Stimulated activated CD4-positive, alpha-beta T cell treated with anti-CD3 and anti-CD28 coated beads, Interleukin-4, amount 100 ng/mL, for 48 hours (primary cell): Measurements from ENCODE around the gene SCUBE3.
A peak's percentile ranks its signal among the peaks of the same experiment; 100 is the strongest.

Experiments used
- DNase-seq, 2 donors: peaks; one replicate each; pipeline ENCODE4 v3.0.0-alpha.2; 2020; ENCODE audit warnings: low read depth in 2 of 2

SCUBE3 gene

DNA sequence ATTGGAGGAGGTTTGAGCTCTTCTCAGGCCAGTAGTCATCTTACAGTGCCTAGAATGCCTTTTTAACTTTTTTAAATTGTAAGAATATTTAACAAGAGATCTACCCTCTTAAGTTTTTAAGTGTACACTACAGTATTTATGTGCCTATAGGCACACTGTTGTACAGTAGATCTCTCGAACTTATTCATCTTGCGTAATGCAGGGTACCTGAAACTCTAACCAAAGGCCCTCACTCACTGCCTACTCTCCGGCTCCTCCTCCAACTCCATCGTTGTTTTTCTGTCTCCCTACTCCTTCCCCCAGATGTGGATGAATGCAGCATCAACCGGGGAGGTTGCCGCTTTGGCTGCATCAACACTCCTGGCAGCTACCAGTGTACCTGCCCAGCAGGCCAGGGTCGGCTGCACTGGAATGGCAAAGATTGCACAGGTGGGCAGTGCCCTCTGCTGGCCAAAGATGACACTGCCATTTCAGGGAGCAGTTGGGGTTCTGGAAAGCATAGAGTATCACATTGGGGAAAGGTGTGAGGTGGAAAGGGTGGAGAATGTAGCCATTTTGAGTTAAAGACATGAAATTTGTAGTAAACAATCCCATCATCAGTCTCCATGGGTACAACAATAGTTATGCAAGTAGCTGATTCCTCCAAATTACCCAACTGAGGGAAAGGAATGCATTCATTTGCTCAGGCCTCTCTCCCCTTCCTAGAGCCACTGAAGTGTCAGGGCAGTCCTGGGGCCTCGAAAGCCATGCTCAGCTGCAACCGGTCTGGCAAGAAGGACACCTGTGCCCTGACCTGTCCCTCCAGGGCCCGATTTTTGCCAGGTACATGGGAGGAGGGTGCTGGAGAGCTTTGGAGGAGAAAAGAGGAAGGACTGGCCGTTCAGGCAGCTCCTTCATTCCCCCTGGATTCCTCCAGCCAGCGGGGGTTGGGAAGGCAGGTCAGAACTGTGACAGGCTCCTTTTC lies 27.4 kb downstream of the SCUBE3 start:
- DNase-seq: peak; percentile 53 to 80

DNA sequence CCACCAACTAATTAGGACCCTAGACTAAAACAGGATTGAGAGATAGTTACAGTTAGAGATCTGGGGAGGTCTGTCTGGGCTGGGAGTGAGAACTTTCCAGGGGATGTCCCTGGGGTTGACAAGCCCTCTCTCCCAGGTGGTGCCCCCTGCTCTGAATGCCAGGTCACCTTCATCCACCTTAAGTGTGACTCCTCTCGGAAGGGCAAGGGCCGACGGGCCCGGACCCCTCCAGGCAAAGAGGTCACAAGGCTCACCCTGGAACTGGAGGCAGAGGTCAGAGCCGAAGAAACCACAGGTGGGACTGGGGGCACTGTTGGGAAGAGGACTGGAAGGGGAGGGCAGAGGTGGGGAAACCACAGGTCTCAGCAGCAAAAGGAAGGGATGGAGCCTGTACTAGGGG lies 28.7 kb downstream of the SCUBE3 start:
- no peak for DNase-seq

DNA sequence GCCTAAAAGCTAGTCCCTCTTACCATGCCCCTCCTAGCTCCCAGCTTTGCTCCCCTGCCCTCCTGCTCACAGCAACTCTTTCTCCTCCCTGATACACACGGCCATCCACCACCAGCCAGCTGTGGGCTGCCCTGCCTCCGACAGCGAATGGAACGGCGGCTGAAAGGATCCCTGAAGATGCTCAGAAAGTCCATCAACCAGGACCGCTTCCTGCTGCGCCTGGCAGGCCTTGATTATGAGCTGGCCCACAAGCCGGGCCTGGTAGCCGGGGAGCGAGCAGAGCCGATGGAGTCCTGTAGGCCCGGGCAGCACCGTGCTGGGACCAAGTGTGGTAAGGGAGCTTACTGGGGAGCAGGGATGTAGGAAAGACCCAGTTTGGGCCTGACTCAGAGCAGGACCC lies 29.1 kb downstream of the SCUBE3 start:
- DNase-seq: no peak

DNA sequence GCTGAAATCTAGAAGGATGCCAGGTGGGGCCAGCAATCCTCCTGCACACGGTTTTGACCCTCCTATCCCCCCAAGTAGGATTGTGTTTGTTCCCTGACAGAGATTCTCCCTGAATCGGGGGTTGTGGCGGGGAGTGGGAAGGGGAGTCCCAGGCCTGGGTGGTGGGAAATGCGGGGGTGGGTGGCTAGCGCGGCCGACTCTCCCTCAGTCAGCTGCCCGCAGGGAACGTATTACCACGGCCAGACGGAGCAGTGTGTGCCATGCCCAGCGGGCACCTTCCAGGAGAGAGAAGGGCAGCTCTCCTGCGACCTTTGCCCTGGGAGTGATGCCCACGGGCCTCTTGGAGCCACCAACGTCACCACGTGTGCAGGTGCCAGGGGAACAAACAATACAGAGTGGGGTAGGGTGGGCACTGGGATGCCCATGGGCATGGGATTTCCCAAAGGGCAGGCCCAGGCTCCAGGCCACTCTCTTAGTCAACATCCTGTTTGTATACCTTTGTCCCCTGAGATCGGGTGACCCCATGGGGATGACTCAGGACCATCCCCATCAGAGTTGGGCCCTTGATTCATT lies 29.7 kb downstream of the SCUBE3 start:
- no peak for DNase-seq

DNA sequence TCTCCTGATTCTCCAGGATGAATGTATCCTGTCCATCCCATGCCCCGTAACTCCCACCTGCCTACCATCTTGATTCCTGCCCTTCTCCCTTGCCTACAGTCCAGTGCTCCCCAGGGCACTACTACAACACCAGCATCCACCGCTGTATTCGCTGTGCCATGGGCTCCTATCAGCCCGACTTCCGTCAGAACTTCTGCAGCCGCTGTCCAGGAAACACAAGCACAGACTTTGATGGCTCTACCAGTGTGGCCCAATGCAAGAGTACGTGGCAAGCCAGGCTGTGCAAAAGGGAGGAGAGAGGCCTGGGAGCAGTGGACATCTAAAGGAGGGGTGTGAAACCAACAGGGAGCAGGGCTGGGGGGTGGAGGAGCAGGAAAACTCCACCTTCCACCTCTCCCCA lies 30.8 kb downstream of the SCUBE3 start:
- no peak for DNase-seq

DNA sequence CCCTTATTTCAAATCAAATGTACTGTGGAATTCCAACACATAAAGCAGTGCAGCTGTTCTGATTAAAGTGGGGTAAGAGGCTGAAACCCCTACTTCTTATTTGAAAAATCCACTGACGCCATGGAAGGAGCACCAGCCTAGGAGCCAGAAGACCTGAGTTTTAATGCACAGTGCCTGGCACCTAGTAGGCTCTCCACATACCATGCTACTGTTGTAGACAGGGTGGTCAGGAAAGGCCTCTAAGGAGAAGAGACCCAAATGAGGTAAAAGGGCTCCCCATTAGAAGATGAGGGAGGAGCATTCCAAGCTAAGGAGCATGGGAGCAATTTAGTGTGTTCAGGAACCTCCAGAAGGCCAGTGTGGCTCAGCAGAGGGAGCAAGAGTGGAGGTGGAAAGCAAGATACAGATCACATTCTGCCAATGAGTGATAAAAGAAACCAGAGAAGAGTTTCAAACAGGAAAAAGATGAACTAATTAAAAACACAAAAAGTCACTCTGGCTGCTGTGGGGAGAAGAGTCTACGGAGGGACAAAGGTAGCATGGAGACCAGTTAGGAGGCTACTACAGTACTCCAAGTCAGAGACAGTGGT lies 34.0 kb downstream of the SCUBE3 start:
- no peak for DNase-seq

DNA sequence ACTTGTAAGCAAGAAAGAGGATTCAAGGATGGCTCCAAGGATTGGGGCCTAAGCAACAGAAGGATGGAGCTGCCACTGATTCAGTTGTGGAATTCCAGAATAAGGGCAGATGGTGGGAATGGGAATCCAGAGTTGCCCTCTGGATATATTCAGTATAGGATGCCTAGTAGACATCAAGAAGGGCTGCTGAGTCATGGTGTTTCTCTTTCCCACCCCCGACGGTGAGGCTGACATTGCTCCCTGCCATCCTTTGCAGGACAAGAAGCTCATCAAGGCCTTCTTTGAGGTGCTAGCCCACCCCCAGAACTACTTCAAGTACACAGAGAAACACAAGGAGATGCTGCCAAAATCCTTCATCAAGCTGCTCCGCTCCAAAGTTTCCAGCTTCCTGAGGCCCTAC lies 34.5 kb downstream of the SCUBE3 start:
- no peak for DNase-seq

DNA sequence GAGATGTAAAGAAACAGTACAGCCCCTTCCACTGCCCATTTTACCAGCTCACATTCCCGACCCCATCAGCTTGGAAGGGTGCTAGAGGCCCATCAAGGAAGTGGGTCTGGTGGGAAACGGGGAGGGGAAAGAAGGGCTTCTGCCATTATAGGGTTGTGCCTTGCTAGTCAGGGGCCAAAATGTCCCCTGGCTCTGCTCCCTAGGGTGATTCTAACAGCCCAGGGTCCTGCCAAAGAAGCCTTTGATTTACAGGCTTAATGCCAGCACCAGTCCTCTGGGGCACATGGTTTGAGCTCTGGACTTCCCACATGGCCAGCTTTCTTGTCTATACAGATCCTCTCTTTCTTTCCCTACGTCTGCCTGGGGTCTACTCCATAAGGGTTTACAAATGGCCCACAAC lies 35.2 kb downstream of the SCUBE3 start:
- no peak for DNase-seq

DNA sequence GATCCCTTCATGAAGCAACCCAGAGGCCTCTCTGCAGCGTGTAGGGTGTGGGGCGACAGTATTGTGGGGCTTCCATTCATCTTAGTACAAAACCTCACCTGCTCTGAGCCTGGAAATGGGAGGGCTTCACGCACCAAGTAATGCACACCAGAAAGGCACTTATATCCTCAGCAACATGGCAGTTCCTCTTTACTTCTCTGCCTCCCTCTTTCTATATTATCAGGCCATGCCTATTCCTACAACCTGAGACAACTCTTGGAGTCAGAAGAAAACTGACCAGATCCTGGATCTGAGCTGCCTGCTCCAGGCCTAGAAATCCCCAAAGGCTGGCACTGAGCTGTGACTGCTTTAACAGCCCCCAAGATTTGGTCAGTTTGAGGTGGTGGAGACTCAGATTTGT lies 38.2 kb downstream of the SCUBE3 start:
- no peak for DNase-seq

DNA sequence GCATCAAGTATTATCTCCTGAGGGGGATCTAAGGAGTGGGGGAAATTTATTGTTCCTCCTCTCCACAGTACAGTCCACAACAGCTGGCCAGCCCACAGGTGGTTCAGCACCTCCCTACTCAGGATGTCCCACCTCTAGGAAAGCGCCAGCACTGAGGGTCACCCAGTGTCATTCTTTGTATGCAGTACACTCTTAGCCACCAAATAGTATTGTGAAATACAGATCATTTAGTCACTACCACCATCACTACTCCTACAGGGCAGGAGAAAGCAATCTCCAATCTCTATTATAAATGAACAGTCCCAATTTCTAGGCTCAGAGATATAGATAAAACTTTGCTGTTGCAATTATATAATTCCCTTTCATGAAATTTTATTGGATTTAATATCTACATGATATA lies 39.5 kb downstream of the SCUBE3 start:
- DNase-seq: no peak

DNA sequence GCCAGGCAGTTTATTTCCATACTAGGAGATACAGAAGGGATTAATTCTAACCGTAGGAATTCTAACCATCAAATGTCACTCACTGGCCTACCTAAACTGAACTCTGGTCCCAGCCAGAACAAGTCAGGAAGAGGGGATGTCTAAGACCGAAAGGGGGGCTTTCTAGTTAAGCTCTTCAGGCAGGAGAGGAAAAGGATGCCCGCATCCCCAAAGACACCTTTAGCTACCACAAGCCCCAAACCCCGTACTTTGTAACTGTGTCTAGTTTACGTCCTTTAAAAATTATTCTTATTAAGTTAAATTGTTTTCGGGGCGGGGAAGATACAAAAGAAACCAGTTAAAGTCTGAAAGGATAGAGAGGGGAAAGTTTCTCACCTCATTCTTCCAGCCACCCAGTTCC lies 44.6 kb downstream of the SCUBE3 start:
- no peak for DNase-seq

DNA sequence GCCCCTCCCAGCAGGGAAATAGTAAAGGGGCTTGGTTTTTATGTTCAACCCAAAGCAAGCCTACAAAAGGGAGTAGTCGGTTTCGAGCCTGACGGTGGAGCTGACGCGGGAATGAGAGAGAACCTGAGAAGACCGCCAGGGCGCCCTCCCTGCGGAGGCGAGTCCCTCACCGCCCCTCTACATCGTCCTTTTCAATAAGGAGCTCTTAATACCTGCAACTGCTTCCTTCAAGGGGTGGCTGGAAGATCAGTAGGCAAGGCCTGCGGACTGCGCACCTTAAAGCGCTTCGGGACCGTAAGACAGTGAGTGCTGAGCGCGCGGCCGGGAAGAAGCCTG lies 45.1 kb downstream of the SCUBE3 start:
- DNase-seq: no peak

DNA sequence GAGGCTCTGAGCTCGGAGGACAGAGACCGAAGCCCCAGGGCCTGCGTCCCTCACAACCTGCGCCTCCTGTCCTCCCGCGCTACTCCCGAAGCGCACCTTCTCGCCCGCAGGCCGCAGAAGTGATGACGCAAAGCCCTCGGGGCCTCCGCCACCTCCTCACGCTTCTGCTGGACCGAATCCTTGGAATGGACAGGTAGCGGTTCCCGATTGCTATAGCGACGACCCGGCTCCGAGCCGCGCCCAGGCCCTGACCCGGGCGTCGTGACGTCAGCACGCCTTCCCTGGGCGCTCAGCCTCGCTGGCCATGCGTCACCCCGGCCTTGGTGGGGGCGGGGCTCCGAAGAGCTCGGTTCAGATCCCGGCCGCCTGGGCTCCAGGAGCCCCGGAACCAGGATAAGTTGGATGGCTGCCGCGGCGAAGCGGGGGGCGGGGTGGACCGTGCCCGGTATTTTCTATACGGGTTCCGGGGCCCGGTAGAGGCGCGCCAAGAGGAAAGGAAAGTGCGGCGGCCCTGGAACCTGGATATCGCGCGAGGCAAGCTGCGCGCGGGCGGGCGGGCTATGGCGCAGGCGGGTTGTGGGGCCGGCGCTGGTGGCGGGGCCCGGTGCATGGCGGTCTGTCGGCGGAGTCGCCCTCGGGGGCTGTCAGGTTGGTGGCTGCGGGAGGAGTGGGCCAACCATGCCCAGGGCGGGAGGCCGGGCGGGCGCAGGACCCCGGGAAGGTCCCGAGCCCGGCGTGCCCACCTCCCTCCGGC lies 45.6 kb downstream of the SCUBE3 start, which contains the start of gene ZNF76:
Gene ZNF76 (plus strand): TSS at position 542 of the 754 bp plus-strand sequence. CDS start 21,417 bp downstream, outside the sequence.
- DNase-seq: peak; percentile 93 to 94

DNA sequence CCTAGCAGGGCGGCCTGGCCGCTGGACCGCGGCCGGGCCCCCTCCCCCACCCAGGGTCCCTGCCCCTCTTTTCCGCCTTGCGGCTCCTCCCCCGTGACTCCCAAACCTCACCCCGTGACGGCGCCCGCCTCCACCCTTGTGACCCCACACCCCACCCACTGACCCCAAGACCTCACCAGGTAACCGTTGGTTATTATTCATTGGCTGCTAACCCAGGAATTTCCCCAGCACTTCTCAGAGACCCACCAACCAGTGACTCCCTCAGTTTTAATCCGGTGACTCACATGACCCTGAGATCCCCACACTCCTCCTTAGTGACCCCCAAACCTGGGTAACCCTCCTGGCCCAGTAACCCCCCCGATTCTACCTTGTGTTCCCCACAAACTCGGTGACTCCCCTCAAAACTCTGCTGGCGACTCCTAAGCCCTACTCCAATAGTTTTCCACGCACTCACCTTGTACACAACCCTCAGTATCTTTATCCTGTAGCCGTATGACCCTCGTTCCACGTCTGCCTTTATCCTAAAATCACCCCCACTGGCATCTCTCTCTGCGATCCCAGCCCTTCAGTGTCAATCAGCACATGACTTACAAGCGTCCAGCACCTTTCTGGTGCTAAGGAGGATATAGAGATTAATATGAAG lies 46.3 kb downstream of the SCUBE3 start:
- peak; percentile 64 for DNase-seq

DNA sequence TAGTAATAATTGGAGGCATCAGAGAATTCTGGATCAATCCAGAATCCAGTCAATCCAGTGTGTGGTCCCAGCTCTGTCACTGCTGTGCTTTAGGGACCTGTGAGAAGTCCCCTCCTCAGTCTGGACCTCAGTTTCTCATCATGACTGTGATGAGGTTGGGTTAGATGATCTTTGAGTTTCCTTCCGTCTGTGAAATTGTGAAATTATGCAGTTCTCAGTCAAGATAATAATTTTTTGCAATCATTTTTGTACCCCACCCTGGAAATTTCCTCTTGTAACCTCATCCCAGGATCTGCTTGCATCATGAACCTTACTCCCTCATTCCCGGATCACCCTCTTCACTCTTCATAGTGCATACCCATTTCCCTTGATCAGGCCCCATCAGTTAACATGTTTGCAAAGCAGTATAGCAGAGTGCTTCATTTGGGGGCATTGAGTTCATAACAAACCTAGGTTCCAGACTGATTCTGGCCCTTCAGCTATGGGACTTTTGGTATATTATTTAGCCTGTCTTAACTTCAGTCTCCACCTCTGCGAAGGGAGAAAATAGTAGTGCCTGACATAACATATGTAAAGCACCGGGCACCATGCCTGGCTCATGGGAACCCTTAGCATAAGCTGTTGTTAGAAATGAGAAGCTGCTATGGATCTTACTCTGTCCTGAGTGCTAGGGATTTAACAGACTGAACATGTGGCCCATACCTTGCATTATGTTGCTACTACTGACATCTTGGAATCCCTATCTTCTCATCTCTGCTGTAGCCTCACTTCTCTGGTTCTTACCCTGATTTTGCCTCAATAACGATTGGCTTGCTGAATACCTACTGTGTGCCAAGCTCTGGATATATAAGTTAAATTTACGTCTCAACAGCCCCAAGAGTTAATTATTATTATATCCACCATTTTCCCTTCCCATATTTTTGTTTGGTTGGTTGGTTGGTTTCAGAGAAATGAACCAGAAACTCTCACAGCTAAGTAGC lies 47.1 kb downstream of the SCUBE3 start:
- no peak for DNase-seq

DNA sequence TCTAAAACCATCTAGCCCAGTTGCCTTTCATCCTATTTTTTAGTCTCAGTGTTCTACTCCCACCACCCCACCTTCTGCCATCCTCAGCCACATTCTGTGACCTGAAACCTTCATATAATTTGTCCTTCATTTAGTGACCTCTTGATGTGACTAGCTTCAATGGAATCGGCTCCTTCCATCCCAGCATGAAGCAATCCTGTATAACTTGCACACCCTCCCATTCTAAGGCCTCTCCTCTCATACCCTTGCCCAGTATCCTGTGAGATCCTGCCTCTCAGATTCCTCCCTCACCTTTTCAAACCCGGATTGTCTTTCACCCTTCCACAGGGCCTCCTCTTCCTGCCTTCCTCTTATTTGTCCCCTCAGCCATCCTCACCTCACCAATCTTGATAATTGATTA lies 48.8 kb downstream of the SCUBE3 start:
- no peak for DNase-seq

DNA sequence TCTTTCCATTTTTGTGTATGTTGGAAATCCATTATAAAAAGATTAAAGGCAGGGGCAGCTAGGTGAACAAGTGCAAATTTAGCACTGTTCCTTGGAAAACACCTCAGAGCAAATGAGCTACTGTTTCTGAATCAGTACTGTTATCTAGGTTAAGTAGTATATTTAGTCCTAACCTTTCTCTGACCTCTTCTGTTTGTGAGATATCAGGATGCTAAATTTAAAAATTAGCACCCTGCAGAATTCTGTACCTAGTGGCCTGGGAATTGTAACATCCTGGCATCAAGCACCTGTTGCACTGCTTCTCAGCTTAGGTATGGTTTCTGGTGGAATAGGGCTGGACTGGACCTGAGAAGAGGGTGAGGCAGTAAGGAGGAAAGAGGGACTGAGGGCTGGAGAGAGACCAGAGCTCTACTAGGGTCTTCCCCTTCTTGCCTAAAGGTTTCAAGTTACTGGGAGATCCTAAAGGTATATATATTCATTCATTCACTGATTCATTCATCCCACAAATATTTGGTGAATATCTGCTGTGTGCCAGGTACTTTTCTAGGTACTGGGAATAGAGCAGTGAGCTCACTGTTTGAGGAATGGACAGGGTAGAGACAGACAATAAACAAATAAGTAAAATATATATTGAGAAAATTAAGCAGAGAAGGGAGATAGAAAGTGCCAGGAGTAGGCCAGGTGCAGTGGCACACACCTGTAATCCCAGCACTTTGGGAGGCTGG lies 51.0 kb downstream of the SCUBE3 start:
- DNase-seq: no peak

DNA sequence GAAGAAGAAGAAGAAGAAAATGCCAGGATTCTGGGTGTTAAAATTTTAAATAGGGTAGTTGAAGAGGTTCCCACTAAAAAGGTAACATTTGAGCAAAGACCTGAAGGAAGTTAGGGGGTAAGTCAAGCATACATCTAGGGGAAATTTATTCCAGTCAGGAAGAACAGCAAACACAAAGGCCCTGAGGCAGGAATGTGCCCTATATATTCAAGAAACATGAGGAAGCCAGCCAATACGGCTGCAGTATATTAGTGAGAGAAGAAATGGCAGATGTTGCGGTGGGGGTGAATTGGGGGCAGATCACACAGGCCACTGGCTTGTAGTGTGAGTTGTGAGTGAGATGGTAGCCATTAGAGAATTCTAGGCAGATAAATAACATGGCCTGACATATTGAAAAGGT lies 51.8 kb downstream of the SCUBE3 start:
- DNase-seq: no peak

DNA sequence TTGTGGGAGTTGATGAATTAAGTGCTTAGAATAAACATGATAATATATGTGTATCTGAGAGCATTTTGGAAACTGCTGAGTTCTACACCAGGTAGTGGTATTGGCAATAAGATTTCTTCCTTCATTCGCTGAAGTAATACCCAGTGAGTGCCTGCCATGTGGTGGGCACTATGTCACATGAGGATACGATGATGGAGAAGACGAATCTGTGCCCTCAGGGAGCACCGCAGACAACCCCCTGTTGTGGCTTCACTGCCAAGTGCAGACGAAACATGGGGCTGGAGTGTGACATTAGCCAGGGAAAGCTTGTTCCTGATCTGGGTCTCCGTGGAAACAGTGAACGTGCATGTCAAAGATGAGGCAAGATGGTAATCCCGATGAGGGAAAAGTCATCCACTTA lies 53.7 kb downstream of the SCUBE3 start:
- no peak for DNase-seq

DNA sequence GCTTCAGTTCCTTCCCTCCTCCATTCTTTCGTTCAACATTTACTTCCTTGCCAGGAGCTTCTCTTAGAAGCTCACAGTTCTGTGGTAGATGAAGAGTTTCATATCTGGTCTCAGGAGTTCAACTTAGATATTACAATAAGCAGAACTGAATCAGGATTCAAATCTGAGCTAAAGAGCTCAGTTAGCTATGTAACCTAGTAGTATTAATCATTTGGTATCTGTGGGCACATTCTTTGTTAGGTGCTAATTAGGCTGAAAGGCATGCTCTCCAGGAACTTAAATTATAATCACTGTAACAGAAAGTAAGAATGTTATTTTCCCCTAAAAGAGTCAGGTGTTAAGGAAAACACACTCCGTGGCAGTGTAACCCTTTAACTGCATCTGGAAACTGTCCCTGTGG lies 54.1 kb downstream of the SCUBE3 start:
- no peak for DNase-seq
